OCI-LY1 (cell line): Measurements from ENCODE around the gene CS.

Experiments used
- EZH2 ChIP-seq: fragments of 200-600 bp; sonication (generic), shearing (Covaris generic); IDR thresholded peaks from 2 replicates; pipeline ENCODE4 v1.8.0; 2017; ENCODE audit warnings: borderline replicate concordance, mixed run types, mild to moderate bottlenecking, antibody characterized with exemption, low read length, moderate library complexity, mixed read lengths
- TF ChIP-seq, protein P1 (sequence below): fragments of 200-600 bp; sonication (generic), shearing (Covaris generic); IDR thresholded peaks from 2 replicates; pipeline ENCODE4 v1.5.1; 2017; ENCODE audit warnings: mild to moderate bottlenecking, antibody characterized with exemption, low read length, moderate library complexity, mixed read lengths

GRCh38 chr12:56333679-56334489 is 33.8 kb upstream of the CS start, which contains the start of gene PAN2:
- TF ChIP-seq, protein P1, sequence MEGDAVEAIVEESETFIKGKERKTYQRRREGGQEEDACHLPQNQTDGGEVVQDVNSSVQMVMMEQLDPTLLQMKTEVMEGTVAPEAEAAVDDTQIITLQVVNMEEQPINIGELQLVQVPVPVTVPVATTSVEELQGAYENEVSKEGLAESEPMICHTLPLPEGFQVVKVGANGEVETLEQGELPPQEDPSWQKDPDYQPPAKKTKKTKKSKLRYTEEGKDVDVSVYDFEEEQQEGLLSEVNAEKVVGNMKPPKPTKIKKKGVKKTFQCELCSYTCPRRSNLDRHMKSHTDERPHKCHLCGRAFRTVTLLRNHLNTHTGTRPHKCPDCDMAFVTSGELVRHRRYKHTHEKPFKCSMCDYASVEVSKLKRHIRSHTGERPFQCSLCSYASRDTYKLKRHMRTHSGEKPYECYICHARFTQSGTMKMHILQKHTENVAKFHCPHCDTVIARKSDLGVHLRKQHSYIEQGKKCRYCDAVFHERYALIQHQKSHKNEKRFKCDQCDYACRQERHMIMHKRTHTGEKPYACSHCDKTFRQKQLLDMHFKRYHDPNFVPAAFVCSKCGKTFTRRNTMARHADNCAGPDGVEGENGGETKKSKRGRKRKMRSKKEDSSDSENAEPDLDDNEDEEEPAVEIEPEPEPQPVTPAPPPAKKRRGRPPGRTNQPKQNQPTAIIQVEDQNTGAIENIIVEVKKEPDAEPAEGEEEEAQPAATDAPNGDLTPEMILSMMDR = peak; percentile 62
- no peak for TF ChIP-seq EZH2
